Measurements from ENCODE around the gene POLA2.
"Not testable (repeated sequence)": the region's sequence is repeated elsewhere in the genome, so short reads cannot be mapped to it uniquely, and the experiment has no call there.

The POLA2 gene

DNA sequence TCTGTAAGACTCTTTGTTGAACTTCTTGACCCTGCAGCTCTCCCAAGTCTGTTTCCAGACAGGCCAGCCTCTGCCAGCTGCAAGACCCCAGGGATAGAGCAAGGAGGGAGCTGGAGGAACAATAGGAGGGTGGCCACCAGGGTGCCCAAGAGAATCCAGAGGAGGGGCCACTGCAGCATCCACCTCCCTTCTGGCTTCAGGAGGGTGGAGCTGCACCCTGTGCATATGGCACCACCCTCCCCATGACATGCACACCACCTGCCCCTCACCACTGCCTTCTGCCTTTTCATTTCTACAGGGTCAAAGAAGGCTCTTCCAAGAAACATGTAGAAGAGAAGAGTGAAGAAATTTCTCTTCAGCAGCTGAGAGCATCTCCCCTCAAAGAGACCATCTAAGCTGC, 20.1 kb upstream of the POLA2 start:
- no peak for DNase-seq (ENCODE audit: low spot score)

DNA sequence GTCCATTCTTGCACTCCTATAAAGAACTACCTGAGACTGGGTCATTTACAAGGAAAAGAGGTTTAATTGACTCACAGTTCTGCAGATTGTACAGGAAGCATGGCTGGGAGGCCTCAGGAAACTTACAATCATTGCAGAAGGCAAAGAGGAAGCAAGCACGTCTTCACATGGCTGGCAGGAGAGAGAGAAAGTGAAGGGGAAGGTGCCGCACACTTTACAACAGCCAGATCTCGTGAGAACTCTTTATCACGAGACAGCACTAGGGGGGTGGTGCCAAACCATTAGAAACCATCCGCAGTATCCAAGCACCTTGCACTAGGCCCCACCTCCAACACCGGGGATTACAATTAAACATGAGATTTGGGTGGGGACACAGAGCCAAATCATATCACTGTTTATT, 19.4 kb upstream of the POLA2 start:
- no peak for DNase-seq (ENCODE audit: low spot score)

GRCh38 chr11:65243797-65244196, 18.0 kb upstream of the POLA2 start:
- DNase-seq (ENCODE audit: low spot score): no peak

- not testable (repeated sequence) for DNase-seq (ENCODE audit: low spot score)
Observed at GRCh38 chr11:65245046-65245445, 16.7 kb upstream of the POLA2 start.

DNA sequence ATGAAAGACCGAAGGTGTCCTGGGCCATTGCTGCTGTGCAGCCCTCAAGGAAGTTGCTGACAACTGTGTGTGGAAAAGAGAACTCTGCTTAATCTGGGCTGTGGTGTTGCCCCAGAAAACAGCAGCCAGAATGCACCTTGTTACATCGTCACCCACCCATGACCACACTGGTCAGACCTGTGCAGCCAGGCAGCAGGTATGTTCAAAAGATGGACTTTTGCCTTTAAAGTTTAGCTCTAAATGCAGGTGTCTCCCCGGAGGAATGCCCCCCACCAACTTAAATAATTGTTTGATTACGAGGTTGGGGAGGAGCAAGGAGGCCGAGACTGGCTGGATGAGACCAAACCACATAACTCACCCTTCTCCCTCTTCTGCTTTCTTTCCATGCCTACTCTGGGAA, 15.3 kb upstream of the POLA2 start:
- DNase-seq (ENCODE audit: low spot score): no peak

DNA sequence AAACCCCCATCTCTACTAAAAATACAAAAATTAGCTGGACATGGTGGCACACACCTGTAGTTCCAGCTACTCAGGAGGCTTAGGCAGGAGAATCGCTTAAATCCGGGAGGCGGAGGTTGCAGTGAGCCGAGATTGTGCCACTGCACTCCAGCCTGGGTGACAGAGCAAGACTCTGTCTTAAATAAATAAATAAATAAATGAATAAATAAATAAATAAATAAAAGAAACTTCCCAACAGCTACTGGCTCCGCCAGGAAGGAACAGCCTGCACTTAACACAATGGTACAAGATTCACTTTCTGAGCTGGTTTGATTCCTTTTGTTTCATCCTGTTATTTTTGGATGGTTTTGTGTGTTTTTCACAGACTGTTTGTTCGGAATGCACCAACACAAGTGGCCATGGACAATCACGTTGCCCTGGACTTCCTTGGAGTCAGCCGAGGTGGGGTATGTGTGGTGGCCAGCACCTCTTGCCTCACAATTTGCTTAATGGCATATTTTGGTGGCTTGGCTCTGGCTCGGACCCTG, 13.5 kb upstream of the POLA2 start:
- not testable (repeated sequence) for DNase-seq (ENCODE audit: low spot score)

DNA sequence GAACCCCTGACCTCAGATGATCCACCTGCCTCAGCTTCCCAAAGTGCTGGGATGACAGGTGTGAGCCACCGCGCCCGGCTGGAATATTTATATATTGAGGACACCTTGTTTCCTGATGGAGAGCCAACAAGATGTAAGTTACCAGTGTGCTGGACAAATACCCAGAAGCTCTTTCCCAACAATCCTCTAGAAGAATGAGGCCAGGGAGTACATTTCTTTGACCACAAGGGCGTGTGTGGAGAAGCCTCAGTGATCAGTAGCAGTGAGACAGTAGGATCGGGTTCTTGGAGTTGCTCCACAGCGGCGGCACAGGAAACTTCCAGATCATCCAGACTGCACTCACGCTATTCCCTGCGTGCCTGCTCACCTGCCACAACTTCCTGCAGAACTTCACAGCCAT, 10.3 kb upstream of the POLA2 start:
- no peak for DNase-seq (ENCODE audit: low spot score)

GRCh38 chr11:65254724-65255123, 7.0 kb upstream of the POLA2 start:
- no peak for DNase-seq (ENCODE audit: low spot score)

DNA sequence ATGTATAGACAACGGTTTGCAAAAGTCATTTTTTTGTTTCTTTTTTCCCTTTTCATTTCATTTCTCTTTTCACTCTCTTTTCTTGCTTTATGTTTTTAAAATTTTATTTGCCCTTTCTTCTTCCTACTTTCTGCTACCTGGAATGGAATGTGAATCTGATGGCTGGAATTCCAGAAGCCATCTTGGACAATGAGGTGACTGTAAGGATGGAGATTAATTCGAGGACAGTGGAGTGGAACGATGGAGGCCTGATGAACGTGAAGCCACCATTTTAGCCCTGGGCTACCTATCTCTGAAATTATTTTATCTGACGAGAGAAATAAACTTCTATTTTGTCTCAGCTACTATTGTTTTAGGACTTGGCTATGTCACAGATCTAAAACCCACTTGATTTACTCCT, 2.8 kb upstream of the POLA2 start:
- DNase-seq (ENCODE audit: low spot score): no peak

GRCh38 chr11:65260302-65260701, 1.5 kb upstream of the POLA2 start:
- no peak for DNase-seq (ENCODE audit: low spot score)

DNA sequence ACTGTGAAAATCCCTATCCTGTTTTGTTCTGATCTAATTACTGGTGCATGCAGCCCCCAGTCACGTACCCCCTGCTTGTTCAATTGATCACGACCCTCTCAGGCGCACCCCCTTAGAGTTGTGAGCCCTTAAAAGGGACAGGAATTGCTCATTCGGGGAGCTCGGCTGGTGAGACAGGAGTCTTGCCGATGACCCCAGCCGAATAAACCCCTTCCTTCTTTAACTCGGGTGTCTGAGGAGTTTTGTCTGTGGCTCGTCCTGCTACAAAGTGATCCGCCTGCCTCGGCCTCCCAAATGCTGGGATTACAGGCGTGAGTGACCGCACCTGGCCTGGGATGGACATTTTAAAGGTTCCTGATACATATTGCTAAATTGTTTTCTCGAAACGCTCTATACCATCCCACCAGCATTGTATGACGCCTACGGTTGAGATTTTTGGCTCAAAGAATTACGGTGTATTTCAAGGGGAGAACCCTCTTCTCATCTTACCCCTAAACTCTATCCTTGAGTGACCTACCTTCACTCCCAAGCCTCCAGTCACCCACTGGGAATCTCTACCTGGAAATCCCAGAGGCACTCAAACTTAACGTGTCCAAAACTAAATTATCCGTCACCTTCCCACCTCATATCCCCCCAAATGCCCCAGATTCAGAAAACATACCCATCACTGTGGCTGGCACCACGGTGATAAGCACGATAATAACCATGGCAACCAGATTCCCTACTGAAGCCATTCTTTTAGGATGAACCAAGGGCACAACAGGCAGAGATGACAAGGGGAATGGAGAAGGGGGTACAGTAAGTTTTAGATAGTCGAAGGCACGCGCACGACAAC, 789 bp upstream of the POLA2 start:
- DNase-seq (ENCODE audit: low spot score): no peak

- DNase-seq (ENCODE audit: low spot score): no peak
Observed at GRCh38 chr11:65262381-65262680, 569 bp downstream of the POLA2 start.

DNA sequence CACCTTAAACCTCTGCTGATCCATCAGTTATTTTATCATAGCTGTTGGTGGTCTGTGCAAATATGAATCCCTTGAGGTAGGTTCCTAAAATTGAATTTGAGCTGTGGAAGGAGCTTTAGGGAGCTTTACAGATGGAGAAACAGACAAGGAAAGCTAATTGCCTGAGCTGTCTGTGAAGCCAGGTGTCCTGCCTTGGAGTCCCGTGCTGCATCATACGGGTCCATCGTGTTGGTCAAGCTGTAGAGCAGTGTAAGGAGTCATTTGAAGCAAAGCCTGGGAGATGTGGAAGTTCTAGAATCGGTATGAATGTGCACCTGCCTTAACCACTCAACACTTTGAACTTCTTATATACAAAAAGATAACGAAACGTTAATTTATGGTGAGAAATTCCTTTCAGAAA, 1.0 kb downstream of the POLA2 start:
- no peak for DNase-seq (ENCODE audit: low spot score)

GRCh38 chr11:65264747-65265146, 3.0 kb downstream of the POLA2 start:
- not testable (repeated sequence) for DNase-seq (ENCODE audit: low spot score)

GRCh38 chr11:65266210-65266609, 4.4 kb downstream of the POLA2 start:
- DNase-seq (ENCODE audit: low spot score): no peak

GRCh38 chr11:65274735-65275682, 13.2 kb downstream of the POLA2 start:
- DNase-seq (ENCODE audit: low spot score): peak; percentile 60

DNA sequence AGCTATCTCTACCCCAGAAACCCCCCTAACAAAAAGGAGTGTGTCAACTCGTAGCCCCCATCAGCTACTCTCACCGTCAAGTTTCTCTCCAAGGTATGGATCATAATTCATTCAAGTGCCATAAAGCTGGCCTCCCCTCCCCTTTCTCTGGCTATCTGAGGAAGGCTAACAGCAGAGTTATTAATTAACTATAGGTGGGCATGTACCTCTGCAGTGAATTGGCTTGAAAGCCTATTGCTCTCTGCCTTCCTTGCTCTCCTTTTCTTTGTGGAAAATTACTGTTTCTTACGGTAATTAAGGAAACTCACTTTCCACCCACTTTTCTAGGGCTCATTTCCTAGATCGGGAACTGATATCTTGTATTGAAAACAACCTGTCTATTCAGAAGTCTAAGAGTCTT, 14.1 kb downstream of the POLA2 start:
- DNase-seq (ENCODE audit: low spot score): no peak

- no peak for DNase-seq (ENCODE audit: low spot score)
Observed at GRCh38 chr11:65277631-65278277, 16.0 kb downstream of the POLA2 start.

GRCh38 chr11:65278356-65278755, 16.6 kb downstream of the POLA2 start:
- DNase-seq (ENCODE audit: low spot score): no peak

DNA sequence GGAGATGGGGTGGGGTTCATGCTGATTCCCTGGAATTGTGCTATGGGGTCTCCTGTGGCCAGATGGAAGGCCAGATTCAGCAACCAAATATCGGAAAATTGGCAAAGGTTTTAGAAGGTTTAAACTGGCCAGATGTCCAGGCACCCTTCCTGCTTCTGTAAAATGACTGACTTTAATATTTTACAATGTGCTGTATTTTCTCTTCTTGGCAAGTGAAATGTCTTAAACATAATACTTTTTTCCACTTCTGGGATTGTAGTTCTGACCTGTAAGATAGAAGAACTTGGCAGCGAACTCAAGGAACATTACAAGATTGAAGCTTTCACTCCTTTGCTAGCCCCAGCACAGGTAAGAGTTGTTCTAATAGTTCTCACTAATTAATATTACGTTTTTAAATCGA, 17.5 kb downstream of the POLA2 start:
- no peak for DNase-seq (ENCODE audit: low spot score)

GRCh38 chr11:65279741-65280440, 18.1 kb downstream of the POLA2 start:
- DNase-seq (ENCODE audit: low spot score): peak; percentile 92

DNA sequence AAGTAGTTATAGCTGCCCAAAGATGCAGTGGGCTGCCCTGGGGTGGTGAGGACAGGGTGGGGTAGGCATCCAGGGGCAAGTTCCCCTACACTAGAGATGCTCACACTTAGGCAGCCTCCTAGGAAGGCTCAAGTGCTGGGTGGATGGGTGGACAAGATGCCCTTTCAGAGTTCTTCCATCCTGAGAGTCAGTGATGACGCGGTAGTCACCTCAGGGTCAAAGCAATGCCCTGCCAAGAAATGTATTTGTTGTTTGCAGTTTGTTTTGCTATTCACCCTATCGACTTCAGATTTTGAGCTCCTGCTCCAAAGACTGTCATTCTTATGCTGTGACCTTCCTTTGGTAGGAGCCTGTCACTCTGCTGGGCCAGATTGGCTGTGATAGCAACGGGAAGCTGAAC, 18.9 kb downstream of the POLA2 start:
- no peak for DNase-seq (ENCODE audit: low spot score)

All from COLO829 (cell line).